Fibroblast of villous mesenchyme (primary cell): ENCODE results near the gene SERPINA3. TPM values are rescaled to one million over a fixed set of nuclear protein-coding genes. Genes with fewer than 3 reads are reported as not detected.

Experiments
- DNase-seq: peaks from one replicate; pipeline ENCODE4 v3.0.0-alpha.2; 2010; ENCODE audit warnings: low read depth
- H3K4me3 ChIP-seq: 2 replicates; pipeline ENCODE4 v1.5.1; 2011; ENCODE audit warnings: low read depth, mild to moderate bottlenecking, low read length
- CTCF ChIP-seq: IDR thresholded peaks from 2 replicates; pipeline ENCODE4 v1.5.1; 2012; ENCODE audit warnings: low read depth, mild to moderate bottlenecking, low read length; ENCODE audit not compliant: insufficient read depth
- total RNA-seq: library from RNA; depleted of rRNA; stranded (reverse); fragments of >200 nt; gene quantifications from 2 replicates; pipeline ENCODE4 v1.2.3, GENCODE V29; 2012

The SERPINA3 gene
- total RNA-seq, 1 donor, result not detected

- H3K4me3 ChIP-seq, result no peak overlapping the region
- TF ChIP-seq CTCF, result no peak
- no peak for DNase-seq
Observed at GRCh38 chr14:94673071-94673470, 60.9 kb downstream of the SERPINA3 start.

Other genes starting within 250 kb of the SERPINA3 start
- not detected in 2 replicates for gene SERPINA2, start 245.7 kb upstream of the SERPINA3 start, total RNA-seq
- gene SERPINA1, start 223.8 kb upstream of the SERPINA3 start, total RNA-seq, result not detected in 2 replicates
- gene SERPINA11, start 159.6 kb upstream of the SERPINA3 start, total RNA-seq, result not detected in 2 replicates
- not detected in 2 replicates for gene SERPINA9, start 136.2 kb upstream of the SERPINA3 start, total RNA-seq
- not detected in 2 replicates for gene SERPINA12, start 102.9 kb upstream of the SERPINA3 start, total RNA-seq
- gene SERPINA4, start 50.9 kb upstream of the SERPINA3 start, total RNA-seq, result not detected in 2 replicates
- gene SERPINA5, start 31.0 kb upstream of the SERPINA3 start, total RNA-seq, result not detected in 2 replicates
- not detected in 2 replicates for gene GSC, start 157.7 kb downstream of the SERPINA3 start, total RNA-seq